Measurements from ENCODE around the gene SMIM35.

Gene SMIM35

DNA sequence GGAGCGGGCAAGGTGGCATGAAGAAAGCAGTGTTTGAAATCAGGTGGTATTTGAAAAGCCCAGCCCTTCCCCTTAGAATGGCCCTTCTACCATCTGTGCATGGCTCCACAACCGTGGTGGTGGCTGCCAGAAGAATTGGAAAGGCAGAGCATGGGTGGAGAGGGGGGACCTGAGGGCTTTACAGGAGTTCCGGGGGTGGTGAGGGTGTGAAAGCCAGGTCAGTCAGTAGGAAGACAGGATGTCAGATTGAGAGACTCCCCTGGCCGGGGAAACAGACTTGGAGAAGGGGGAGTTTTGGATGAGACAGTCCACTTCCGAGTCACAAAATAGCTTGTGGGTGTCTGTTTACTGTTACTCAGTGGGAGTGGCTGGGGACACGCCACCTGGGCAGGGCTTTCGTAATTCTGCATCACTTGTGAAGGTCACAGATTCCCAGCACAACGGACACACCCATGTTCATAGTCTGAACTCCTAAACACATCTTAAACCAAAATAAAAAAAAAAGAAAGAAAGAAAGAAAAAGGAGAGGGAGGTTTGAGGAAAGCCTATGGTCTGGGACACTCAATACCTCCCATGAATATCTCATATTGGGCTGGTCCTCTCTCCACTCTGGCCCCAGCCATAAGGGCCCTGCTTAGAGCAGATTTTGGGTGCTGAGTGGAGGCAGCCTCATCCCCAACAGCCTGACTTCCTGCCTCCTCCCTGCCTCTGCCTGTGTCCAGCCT is 24.4 kb upstream of the SMIM35 start:
- DNase-seq (ENCODE audit: low read depth in 1 of 2, low spot score in 1 of 2) = no peak

DNA sequence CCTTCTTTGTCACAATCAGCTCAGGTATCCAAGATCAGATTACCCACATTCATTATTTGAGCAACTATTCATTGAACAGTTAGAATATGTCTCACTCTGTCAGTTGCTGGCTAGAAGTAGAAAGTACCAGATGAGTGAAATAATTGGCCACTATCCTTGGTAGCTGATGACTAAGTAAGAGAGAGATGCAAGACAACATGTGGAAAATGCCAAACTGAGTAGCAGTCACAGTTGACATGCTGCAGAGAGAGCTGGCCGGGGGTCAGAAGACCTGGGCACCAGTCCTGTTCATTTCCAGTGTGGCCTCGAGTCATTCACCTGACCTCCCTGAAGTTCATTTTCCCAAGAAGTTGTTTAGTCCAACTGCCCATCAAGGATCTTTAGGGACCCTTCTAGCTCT is 22.5 kb upstream of the SMIM35 start:
- DNase-seq (ENCODE audit: low read depth in 1 of 2, low spot score in 1 of 2) = no peak

DNA sequence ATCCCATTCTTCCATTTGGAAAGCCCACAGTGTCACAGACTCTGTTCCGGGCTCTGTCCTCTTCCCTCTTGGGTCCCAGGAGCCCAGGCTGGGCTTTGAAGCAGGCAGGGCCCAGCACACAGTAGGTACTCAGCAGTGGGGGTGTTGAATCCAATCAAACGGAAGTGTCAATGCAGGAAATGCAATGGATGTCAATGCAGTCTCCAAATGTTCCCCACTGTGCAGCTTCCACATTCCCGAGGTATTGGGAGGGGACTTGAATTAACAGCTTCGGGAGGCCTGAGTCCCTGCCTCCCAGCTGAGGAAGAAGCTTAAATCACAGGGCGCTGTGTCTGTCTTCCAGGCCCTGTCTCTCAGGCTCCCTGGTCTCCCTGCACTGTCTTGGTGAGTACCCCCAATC is 21.8 kb upstream of the SMIM35 start:
- DNase-seq (ENCODE audit: low read depth in 1 of 2, low spot score in 1 of 2) = no peak

DNA sequence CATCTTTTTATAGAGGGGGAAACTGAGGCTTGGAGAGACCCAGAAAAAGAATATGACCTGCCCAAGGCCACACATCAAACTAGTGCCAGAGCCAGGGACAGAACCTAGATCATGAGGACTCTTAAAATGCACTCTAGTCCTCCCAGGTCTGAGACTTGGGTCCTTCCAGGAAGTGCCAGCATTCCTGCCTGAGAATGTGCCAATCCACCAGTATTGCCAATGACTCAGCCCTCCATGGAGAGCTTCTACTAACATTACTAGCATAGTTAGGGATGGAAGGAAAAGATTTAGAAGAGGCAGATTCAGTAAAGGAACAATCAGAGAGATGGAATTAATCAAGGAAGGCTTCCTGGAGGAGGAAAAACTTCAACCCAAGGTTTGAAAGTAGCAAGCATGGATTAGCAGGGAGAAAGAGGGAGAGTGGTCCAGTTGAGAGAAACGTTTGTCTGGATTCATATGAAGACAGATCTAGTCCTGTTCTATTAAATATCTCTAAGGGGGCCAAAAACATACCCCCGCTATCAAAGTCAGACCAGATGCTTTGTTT is 20.1 kb upstream of the SMIM35 start:
- DNase-seq (ENCODE audit: low read depth in 1 of 2, low spot score in 1 of 2) = no peak

DNA sequence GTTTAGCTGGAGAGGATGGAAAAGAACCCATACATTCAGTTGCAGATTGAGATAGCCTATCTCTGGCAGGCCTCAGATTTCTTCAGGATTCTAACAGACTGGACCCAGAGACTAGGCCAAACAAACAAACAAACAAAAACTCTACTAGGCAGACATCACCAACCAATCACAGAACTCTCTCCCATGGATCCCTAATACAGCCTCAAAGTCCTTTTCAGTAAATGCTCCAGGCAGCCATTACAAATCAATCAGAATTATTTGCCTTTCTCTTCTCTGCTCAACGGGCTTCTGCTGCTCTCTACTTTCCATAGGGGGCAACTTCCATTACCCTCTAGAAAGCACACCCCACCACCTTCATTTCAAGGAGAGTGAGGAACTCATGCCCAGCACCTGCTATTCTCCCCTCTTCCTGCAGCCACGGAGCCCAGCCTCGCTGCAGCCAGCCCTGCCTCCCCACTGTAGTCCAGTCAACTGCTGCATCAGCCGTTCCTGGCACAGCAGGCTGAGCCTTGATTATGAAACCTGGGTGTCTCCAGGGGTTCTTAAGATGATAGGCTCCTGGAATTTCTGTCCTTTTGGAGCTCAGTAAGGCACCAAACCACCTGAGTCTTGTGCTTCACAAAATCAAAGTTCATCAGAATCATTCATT is 19.0 kb upstream of the SMIM35 start:
- DNase-seq (ENCODE audit: low read depth in 1 of 2, low spot score in 1 of 2) = no peak

DNA sequence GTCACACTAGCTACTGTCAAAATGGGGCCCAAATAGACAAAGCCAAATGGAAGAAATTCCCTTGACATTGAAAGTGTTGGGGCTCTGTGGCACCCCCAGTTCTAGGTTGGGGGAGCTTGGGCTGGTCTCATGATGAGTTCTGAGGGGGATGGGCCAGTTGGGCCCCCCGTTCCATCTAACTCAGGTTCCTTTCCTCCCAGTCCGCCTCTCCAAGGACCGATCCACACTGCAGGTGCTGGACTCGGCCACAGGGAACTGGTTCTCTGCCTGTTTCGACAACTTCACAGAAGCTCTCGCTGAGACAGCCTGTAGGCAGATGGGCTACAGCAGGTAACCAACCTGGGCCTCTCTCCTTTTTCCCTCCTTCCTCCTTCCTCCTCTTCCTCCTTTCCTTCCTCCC is 17.7 kb upstream of the SMIM35 start:
- DNase-seq (ENCODE audit: low read depth in 1 of 2, low spot score in 1 of 2) = no peak

DNA sequence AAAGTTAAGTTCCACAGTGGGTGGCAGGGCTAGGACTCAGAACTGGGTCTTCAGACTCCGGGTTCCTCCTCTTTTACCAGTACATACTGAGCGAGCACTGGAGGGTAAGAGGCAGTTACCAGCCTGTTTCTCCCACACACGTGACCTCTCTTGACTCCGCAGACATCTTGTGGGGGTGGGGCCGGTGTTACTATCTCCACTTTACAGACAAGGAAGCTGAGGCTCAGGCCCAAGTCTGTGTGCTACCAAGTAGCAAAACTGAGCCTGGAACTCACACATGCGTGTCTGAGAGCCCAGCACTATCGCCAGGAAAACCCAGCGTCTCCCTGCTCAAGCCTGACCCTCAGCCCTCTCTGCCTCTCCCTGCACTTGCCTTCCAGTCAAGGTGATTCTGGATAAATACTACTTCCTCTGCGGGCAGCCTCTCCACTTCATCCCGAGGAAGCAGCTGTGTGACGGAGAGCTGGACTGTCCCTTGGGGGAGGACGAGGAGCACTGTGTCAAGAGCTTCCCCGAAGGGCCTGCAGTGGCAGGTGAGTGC is 16.0 kb upstream of the SMIM35 start:
- no peak for DNase-seq (ENCODE audit: low read depth in 1 of 2, low spot score in 1 of 2)

DNA sequence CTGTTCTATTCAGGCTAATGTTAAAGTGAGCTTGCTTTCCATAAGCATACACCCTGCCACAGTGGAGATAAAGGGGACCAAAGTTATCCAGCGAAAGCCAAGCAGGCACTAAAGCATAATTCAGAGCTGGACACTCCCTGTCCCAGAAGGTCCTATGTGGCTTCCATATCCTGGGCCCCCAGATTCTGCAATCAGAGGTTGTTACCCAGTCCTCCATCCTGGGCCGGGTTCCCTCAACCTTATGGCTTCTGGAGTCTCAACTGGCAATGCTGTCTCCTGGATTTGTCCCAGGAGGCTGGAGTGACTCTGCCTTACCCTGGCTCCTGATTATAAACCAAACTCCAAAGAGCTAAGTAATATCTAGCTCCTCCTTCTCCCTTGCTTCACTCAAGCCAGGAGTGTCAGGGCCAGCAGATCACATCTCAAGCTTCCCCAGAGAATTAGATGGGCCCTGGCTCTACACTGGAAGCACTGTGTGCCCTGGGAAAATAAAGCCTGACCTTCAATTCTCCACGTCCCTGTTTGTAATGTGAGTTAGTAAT is 14.0 kb upstream of the SMIM35 start:
- no peak for DNase-seq (ENCODE audit: low read depth in 1 of 2, low spot score in 1 of 2)

DNA sequence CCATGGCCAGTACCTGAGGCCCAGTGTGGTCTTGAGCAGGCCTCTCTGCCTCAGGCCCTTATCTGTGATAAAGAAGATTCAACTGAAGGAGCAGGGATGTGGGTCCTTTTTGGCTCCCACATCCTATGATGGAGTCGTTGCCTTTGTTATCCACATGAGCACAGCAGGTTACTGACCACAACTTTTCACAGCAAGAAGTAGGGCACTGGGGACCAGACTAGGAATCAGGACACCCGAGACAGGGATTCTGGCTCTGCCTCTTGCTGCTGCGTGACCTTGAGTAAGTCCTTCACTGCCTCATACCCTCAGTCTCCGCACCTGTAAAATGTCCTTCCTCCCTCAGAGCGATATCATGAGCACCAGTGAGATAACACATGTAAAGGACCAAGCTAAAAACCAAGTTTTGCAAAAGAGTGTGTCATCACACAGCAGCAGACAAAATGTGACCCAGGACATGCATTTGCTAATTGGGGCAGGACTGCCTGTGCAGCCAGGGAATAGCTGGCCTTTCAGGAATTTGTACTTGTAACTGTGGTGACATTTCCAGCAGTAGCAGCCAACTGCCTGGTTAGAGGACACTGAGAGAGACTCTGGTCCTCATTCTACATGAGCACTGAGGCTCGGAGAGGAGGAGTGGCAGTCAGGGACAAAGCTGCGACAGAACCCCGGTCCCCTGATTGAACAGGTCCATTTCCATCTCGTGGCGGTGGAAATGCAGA is 13.2 kb upstream of the SMIM35 start:
- DNase-seq (ENCODE audit: low read depth in 1 of 2, low spot score in 1 of 2) = no peak

DNA sequence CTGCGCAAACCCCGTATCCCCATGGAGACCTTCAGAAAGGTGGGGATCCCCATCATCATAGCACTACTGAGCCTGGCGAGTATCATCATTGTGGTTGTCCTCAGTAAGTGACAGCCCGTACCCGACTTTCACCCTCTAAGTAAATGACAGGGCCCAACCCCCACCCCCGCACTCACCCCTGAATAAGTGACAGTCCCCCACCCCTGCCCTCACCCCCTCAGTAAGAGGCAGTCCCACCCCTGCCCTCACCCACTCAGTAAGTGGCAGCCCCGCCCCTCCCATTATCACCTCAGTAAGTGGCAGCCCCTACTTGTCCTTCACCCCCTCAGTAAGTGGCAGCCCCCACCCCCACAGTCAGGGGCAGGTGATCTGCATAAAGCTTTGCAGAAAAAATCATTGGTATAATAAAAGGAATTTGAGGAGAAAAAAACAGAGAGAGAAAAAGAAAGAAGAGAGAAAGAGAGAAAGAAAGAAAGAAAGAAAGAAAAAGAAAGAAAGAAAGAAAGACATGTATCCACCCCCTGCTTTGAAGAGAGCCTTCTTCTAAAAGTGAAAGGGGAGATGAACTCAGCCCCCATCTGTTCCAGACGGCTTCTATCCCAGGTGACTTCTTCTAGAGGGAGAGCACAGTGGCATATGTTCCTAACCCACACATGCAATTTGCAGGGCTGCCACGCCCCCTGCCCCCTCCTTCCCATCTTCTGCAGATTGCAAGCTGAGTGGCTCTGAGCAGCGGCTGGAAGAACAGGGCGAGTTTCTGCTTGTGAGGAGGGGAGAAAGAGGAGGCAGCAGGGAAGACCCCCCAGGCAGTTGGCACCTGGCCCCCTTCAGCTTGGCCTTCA is 12.5 kb upstream of the SMIM35 start:
- DNase-seq (ENCODE audit: low read depth in 1 of 2, low spot score in 1 of 2) = no peak

DNA sequence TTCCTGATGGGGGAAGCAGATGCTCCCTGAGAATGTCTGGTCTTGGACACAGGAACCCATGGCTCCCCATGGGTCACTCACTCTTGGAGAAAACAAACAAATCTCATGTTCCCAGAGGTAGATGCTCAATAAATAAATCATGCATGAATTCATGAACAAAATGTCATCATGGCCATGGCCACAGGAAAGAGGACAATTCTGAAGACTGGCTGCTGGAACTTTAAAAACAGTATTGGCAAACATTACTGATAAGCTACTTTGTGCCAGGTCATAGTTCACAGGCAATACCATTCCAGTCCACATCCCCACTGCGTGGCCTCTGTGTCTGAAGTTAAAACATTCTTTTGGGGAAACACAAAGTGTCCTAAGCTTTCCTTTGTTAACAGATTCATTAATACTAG is 9.2 kb upstream of the SMIM35 start:
- DNase-seq (ENCODE audit: low read depth in 1 of 2, low spot score in 1 of 2) = no peak

DNA sequence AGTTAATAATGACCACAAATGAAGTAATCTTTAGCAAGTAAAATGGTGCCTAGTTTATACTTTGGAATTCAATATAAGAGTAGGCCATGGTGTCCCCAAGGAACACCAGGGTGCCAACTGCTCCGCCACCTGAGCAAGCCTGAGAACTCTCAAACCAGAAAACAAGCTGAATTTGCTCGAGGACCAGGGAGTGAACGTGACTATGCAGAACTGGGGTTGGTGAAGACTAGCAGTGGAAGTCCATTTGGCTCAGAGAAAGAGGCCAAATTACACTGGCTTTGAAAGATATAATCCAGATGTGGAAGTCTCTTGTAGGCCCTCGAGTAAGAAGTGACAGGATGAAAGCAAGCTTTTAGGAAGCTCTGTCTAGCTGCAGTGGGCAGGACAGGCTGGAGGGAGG is 8.7 kb upstream of the SMIM35 start:
- no peak for DNase-seq (ENCODE audit: low read depth in 1 of 2, low spot score in 1 of 2)

DNA sequence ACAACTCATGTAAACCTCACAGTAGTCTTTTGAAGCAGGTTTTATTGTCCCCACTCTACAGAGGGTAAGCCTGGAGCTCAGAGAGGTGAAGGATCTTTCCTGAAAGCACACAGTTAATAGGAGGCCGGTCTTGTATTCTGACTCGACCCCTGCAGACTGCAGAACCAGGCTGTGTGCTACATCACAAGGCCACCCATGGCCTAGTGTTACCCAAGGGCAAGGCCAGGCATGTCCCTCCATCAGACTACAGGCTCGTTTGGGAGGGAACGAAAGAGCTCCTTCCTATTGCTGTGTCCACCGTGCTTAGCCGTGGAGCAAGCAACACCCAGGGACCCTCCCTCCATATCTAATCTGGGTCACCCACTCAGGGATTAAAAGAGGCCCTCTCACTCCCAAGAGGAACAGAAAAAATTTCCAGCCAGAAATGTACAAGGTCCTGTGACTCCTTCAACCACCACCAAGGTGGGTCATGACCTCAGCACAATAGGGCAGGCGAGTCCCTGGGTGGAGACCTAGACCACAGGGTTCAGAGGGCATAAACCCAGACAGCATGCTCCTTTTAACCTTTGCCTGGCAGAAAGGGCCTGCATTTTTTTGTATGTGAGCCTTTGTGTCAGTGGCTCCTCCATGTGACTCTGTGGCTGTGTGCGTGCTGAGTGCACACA is 6.3 kb upstream of the SMIM35 start:
- DNase-seq (ENCODE audit: low read depth in 1 of 2, low spot score in 1 of 2) = no peak

DNA sequence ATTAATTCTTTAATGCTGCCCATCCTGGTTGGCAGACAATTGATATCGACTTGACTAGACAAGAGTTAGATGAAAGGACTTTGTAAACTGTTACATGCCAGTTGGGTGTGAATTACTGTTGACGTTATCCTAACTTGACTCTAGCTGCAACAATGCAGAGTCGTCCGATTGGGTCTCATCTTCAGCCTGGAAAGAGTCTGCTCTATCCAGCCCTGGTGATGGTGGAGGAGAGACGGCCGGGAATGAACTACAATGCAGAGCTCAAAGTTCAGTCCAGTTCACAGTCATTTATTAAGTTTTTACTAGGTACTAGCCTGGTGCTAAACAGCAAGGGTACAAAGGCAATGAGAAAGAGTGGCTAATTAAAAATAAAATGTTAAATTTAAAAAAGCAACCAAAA is 4.9 kb upstream of the SMIM35 start:
- DNase-seq (ENCODE audit: low read depth in 1 of 2, low spot score in 1 of 2) = no peak

DNA sequence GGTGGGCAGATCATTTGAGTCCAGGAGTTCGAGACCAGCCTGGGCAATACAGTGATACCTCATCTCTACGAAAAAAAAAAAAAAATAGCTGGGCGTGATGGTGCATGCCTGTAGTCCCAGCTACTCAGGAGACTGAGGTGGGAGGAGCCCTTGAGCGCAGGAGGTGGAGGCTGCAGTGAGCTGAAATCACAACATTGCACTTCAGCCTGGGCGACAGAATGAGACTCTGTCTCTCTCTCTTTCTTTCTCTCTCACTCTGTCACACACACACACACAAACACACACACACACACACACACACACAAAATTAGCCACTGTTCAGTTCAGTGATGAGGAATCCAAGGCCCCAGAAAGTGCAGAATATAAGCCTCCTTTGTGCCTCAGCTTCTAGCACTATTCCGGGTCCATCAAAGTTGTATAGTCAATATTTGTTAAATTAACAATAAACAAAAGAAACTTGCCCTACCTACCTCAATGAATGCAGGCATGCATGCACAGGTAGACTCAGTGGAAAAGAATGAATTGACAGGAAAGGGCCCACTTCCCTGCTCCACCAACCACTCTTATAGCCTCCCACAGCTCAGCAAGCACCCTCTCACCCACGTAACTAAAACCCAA is 3.9 kb upstream of the SMIM35 start:
- no peak for DNase-seq (ENCODE audit: low read depth in 1 of 2, low spot score in 1 of 2)

DNA sequence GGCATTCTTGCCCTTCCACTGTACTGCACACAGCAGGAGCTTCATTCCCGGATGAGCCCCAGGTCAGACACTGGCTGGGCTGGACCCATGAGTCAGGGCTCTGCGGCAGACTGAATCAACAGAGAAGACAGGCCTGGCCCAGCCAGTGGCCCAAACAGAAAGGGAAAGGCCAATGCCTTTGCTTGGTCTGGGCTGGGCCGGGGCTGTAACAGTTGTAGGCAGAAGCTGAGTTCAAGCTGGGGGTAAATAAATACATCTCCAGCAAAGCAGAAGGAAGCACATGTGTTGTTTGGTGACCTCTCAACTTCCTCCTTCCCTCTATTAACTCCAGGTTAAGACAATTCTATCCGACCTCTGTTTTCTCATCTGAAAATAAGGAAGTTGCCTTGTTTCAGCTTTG is 1.8 kb upstream of the SMIM35 start:
- DNase-seq (ENCODE audit: low read depth in 1 of 2, low spot score in 1 of 2) = no peak

DNA sequence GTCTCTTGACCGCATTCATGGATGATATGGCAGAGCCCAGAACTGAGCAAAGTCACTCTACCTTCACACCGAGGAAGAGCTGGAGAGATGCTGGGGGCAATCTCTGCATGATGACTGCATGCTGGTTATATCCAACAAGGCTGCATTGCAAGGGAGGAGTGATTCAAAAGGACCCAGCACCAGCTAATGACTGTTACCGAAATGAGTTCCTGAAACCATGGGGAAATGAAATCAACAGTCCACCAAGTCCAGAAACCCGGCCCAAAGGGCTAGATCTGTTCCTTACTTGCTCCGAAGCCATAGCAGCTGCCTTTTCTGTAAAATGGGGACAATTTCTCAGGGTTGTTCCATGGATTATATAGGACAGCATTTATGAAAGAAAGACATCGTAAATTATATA is 1.2 kb upstream of the SMIM35 start:
- DNase-seq (ENCODE audit: low read depth in 1 of 2, low spot score in 1 of 2) = no peak

DNA sequence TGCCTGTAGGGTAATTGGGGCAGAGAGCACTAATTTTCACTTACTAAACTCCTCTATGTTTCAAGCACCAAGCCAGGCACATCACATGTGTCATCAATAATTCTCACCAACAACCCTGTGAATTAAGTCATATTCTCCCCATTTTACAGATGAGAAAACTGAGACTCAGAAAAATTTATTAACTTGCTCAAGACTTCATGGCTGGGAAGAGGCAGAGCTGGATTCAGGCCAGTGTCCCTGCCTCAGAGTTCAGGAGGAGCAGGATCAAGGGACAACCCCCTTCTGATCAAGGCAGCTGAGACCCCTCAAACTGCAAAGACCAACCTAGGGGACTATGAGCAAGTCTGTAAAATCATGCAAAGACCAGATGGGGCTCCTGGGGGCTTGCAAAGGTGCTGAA is 2.1 kb downstream of the SMIM35 start:
- no peak for DNase-seq (ENCODE audit: low read depth in 1 of 2, low spot score in 1 of 2)

DNA sequence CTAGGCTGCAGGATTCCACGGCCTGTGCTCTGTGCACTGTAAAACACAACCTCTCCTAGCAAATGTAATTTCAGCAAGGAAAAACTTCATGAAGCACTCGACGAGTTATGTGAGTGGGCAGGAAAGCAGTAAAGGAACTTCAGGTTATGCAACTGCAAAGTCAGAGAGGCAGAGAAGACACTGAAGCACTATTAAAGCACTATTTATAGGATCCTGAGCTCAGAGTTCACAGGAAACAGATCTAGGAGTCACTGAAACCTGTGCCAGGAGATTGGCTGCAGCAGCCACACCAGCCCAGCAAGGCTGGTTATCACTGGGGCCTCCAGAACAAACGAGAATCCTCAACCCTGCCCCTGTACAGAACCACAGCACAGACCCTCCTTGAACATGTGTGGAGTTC is 2.5 kb downstream of the SMIM35 start:
- no peak for DNase-seq (ENCODE audit: low read depth in 1 of 2, low spot score in 1 of 2)

Data from activated CD4-positive, alpha-beta T cell treated with anti-CD3 and anti-CD28 coated beads, Interleukin-2, amount 50 U/mL, for 24 hours (primary cell).